Measurements from ENCODE around the gene CENPC. TPM values are rescaled to one million over a fixed set of nuclear protein-coding genes. Genes with fewer than 3 reads are reported as not detected.

Gene CENPC
- total and polyA plus RNA-seq, 2 of the 4 experiments (the other 2 are of a cell fraction), result 4.2 to 6.6 TPM

- CTCF ChIA-PET, result no interaction called here
- Histone ChIP-seq H3K14ac (replicated peaks; ENCODE audit: low read depth, low read length) (no peak overlapping the region), H3K23ac (ENCODE audit: low read depth, low read length) (no peak overlapping the region), H2BK120ac (ENCODE audit: low read depth, low read length) (no peak overlapping the region), H3K18ac (ENCODE audit: low read depth, low read length) (no peak overlapping the region), H3K36me3 (ENCODE audit: control insufficient read depth, insufficient read depth, low read length) (peaks cover 10% of the 10 kb centered on the region), H2BK20ac (ENCODE audit: low read depth, low read length) (no peak overlapping the region), H4K91ac (ENCODE audit: insufficient read depth, low read depth, low read length) (no peak overlapping the region), H3K79me1 (ENCODE audit: low read depth in 1 of 2, low read length in 2 of 2) (peaks cover 0 to 2% of the 10 kb centered on the region in 2 experiments; a peak in 2 of 4 replicates), H3K56ac (ENCODE audit: extremely low read depth, insufficient read depth, low read length) (no peak overlapping the region), H2AK5ac (ENCODE audit: low read depth, low read length) (no peak overlapping the region), H3K9ac (ENCODE audit: low read depth, low read length) (no peak overlapping the region), H3K9me1 (ENCODE audit: insufficient read depth, low read length) (0 out of 2 replicates have a peak, but pooled peaks cover 3% of the 10 kb centered on the region), H4K8ac (ENCODE audit: low read depth in 2 of 2, low read length in 2 of 2) (no peak overlapping the region), H3K27ac (ENCODE audit: insufficient read depth, low read length) (no peak overlapping the region), H2BK15ac (ENCODE audit: low read depth, low read length) (no peak overlapping the region), H3K4me1 (ENCODE audit: control insufficient read depth, insufficient read depth, low read length) (no peaks in the 10 kb centered on the region), H4K5ac (ENCODE audit: low read depth, low read length) (no peak overlapping the region), H2AFZ (replicated peaks; ENCODE audit: low read length, poor library complexity) (no peak overlapping the region), H3K9me3 (ENCODE audit: control insufficient read depth, insufficient read depth, low read length) (no peaks in the 10 kb centered on the region), H4K20me1 (ENCODE audit: insufficient read depth, low read length) (no peaks in the 10 kb centered on the region), H3K4ac (ENCODE audit: low read depth, low read length) (no peak overlapping the region), H2AK9ac (replicated peaks; ENCODE audit: low read depth, low read length, poor library complexity) (no peak overlapping the region), H2BK5ac (ENCODE audit: low read depth, low read length, poor library complexity, severe bottlenecking) (no peak overlapping the region), H3K4me3 (ENCODE audit: insufficient read depth, low read depth, low read length) (no peak overlapping the region), H3K4me2 (ENCODE audit: low read depth, low read length) (no peak overlapping the region), H3K27me3 (ENCODE audit: control insufficient read depth, insufficient read depth, low read length) (no peaks in the 10 kb centered on the region)
- intact Hi-C loops (cut with micrococcal nuclease) (no loop called here), in situ Hi-C loops (cut with MboI; ENCODE audit: low sequenced_read_pairs) (no loop called here), dilution Hi-C loops (cut with HindIII; ENCODE audit: low sequenced_read_pairs, unreplicated experiment) (no loop called here)
- DNase-seq (no peak), ATAC-seq (ENCODE audit: low read depth) (no peak)
- no peak for TF ChIP-seq FOS (IDR thresholded peaks at IDR 0.05; ENCODE audit: low read depth, low read length)
- no peak for TF ChIP-seq BHLHE40 (IDR thresholded peaks at IDR 0.05; ENCODE audit: low read depth, low read length)
- TF ChIP-seq MXI1 (IDR thresholded peaks at IDR 0.05; ENCODE audit: borderline replicate concordance, low read depth, low read length), result no peak
- TF ChIP-seq RCOR1 (IDR thresholded peaks at IDR 0.05; ENCODE audit: insufficient replicate concordance, low read length), result no peak
- no peak for TF ChIP-seq POLR2A (IDR thresholded peaks at IDR 0.05; ENCODE audit: low read depth, low read length)
- POLR2A ChIA-PET (ENCODE audit: unreplicated experiment), result no interaction called here
- no TSS peak for BruUV-seq (replicated peaks)
Measured at GRCh38 chr4:67470871-67471270, 74.4 kb downstream of the CENPC start.
